Kidney epithelial cell (primary cell): ENCODE results near the gene SRSF1. TPM values are rescaled to one million over a fixed set of nuclear protein-coding genes. Genes with fewer than 3 reads are reported as not detected.

Source experiments
- DNase-seq: peaks from one replicate; pipeline ENCODE4 v3.0.0-alpha.2; 2010; ENCODE audit warnings: low read depth
- H3K27me3 ChIP-seq: 2 replicates; pipeline ENCODE4 v1.6.0; 2011; ENCODE audit warnings: low read length; ENCODE audit not compliant: control insufficient read depth, insufficient read depth
- H3K36me3 ChIP-seq: 2 replicates; pipeline ENCODE4 v1.5.1; 2011; ENCODE audit warnings: low read length; ENCODE audit not compliant: control insufficient read depth, insufficient read depth
- H3K4me3 ChIP-seq: 2 replicates; pipeline ENCODE4 v1.5.1; 2011; ENCODE audit warnings: low read depth, mild to moderate bottlenecking, control low read depth, low read length
- total RNA-seq: library from RNA; depleted of rRNA; stranded (reverse); fragments of >200 nt; gene quantifications from 2 replicates; pipeline ENCODE4 v1.2.3, GENCODE V29; 2015
- TF ChIP-seq, protein P1 (sequence below): IDR thresholded peaks from 2 replicates; pipeline ENCODE4 v1.5.1; 2011; ENCODE audit warnings: mild to moderate bottlenecking, moderate library complexity, low read length, control low read depth, inconsistent platforms; ENCODE audit not compliant: insufficient read depth, poor library complexity, severe bottlenecking

Gene SRSF1
- total RNA-seq, 1 donor from 2014 or later, result 162 TPM

DNA sequence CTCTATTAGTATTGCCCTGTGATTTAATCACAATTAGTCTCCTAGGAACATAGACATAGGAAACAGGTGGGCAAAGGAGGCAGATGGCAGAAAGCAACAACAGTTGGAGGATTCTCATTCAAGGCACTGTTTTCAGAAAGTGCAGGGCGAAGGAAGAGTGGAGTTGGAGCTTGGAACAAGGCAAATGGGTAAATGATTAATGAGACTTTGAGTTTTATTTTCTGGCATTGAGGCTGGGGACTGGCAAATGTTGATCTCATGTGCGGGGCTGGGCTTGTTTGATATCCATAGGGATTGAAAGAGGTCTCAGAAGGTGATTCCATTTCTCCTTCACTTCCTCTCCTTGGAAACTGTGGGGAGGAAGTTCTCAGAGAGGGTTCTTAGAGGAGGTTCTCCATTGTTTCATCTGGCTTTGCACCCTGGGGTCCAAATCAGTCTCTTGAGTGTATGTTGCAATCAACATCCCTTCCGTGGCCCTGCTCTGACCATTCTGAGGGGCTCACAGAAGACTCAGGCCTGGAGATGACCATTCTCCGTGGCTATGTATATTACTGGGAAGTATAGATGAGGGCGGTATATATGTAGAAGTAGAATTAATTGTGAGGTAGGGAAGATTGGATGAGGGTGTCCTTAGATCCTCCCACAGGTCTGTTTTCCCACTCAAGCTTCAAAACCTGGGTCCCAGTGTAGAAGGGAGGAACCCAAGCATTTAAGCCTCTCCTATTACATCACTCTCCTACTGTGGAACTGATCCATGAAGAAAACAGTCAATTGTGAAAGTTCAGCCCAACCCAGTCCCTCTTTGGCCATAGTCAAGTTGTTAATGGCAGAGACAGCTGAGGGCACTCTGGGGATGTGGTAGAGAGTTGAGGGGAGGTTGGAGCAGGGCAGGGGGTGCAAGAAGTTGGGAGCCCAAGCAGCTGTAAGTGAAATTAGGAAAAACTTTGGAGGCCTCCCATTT is 36.5 kb upstream of the SRSF1 start:
- no peak for DNase-seq
- TF ChIP-seq, protein P1, sequence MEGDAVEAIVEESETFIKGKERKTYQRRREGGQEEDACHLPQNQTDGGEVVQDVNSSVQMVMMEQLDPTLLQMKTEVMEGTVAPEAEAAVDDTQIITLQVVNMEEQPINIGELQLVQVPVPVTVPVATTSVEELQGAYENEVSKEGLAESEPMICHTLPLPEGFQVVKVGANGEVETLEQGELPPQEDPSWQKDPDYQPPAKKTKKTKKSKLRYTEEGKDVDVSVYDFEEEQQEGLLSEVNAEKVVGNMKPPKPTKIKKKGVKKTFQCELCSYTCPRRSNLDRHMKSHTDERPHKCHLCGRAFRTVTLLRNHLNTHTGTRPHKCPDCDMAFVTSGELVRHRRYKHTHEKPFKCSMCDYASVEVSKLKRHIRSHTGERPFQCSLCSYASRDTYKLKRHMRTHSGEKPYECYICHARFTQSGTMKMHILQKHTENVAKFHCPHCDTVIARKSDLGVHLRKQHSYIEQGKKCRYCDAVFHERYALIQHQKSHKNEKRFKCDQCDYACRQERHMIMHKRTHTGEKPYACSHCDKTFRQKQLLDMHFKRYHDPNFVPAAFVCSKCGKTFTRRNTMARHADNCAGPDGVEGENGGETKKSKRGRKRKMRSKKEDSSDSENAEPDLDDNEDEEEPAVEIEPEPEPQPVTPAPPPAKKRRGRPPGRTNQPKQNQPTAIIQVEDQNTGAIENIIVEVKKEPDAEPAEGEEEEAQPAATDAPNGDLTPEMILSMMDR, result no peak
- Histone ChIP-seq H3K4me3 (no peak overlapping the region), H3K36me3 (no peaks in the 10 kb centered on the region), H3K27me3 (peaks cover 20% of the 10 kb centered on the region)

DNA sequence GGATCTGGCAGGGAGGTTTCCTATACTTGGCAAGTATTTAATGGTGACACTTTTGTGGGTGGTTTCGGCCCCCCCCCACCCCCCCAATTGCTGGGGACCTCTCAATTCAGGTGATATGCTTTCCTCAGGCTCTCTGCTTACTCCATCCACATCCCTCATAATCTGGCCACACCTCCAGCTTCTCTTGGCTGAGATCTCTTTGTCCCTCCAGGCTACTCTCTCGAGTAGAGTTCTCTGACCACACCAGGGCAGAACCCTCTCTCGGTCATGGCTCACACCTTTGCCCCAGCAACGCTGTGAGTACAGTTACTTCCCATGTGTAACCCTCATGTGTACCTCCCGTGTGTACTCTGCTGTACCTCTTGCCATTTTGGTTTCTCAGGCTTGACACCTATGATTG is 34.1 kb upstream of the SRSF1 start:
- TF ChIP-seq, protein P1, result no peak
- Histone ChIP-seq H3K27me3 (peaks cover 13% of the 10 kb centered on the region), H3K4me3 (no peak overlapping the region), H3K36me3 (no peaks in the 10 kb centered on the region)
- no peak for DNase-seq

DNA sequence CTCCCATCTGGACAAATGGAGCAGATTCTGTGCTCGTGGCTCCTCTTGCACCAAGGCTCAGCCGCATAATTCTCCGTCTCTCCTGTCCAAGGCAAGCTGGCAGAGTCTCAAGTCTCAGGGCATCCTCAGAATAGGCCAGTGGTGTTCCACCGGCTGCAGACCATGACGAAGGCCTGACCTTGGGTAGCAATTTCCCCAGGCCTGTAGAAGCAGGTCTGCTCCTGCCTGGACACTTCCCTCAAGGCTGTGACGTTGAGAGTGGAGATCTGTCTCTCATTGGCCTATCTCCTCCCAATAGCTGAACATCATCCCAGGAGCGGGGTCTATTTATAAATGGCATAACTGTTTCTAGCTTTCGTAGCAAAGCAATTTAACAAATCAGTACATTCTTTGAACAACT is 33.3 kb upstream of the SRSF1 start:
- TF ChIP-seq, protein P1, result no peak
- no peak for DNase-seq
- Histone ChIP-seq H3K27me3 (peaks cover 13% of the 10 kb centered on the region), H3K4me3 (no peak overlapping the region), H3K36me3 (no peaks in the 10 kb centered on the region)

DNA sequence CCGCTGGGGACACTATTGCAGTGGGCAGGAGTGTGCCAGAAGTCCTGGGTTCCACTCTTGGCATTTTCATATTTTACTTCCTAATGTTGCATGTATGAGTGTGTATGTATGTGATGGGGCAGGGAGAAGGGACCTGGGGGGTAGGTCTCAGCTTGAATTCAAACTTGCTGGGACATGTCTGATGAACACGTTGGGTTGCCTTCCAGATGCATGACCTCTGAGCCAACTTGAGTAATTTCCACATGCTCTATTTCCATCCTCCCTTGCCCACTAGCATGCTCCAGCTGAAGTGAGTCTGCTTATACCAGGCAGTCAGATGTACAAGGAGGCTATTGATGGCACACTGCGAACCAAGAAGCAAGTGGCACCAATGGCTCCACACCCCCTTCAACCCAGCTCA is 32.9 kb upstream of the SRSF1 start:
- TF ChIP-seq, protein P1, result no peak
- Histone ChIP-seq H3K27me3 (peaks cover 13% of the 10 kb centered on the region), H3K36me3 (no peaks in the 10 kb centered on the region), H3K4me3 (no peak overlapping the region)
- no peak for DNase-seq

DNA sequence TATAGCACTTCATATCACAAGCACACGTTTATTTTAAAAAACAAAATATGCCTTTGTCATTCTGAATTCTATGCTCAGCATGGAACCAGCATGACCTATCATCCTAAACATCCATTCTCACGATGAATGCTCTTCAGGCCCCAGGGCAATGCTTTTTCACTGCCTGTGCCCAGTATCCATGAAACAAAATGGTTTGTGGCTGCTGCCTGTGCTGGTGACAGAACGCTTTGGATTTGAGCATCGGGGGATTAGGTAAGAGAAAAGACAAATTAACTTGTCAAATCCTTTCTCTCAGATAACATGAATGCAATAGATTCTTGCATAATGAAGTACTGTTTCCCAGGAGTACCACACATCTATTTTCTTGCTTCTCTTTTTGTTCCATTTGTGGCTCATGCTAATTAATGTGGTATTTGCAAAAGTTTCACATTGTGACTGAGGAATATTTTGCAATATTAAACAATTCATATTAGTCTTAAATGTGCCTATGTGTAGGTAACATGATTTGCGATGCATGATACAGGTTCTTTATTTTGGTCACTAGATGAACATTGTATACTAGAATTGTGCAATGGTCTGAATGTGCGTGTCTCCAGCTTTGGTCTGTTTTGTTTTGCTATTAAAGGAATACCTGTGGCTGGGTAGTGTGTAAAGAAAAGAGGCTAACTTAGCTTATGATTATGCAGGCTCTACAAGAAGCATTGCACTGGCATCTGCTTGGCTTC is 25.8 kb upstream of the SRSF1 start:
- Histone ChIP-seq H3K27me3 (peaks cover 2% of the 10 kb centered on the region), H3K36me3 (no peaks in the 10 kb centered on the region), H3K4me3 (no peak overlapping the region)
- no peak for DNase-seq
- TF ChIP-seq, protein P1, result no peak
